SK-N-SH (cell line): ENCODE data around the gene CEP120. TPM values are rescaled to one million over a fixed set of nuclear protein-coding genes. Genes with fewer than 3 reads are reported as not detected.

Experiments used
- CTCF ChIA-PET: fragments of 300-600, 350-600 bp; formaldehyde crosslinking; extraction: SDS; loops from one replicate; lab custom pipeline; 2021; lab: Yijun Ruan, JAX
- POLR2A ChIA-PET: fragments of 350-600 bp; sonication (Branson Sonifier 250); formaldehyde crosslinking; extraction: SDS; loops from one replicate; lab custom pipeline; 2020; ENCODE audit warnings: antibody characterized with exemption, inconsistent platforms; lab: Yijun Ruan, JAX
- DNase-seq: peaks from one replicate; pipeline ENCODE4 v3.0.0; 2012
- H2AFZ ChIP-seq: fragments of 200-600 bp; sonication (generic); 2 replicates; pipeline ENCODE4 v1.8.1; 2016; ENCODE audit warnings: antibody characterized with exemption, mild to moderate bottlenecking, low read depth
- H3F3A ChIP-seq: fragments of 200-600 bp; sonication (generic); replicated peaks from 2 replicates; pipeline ENCODE3; 2016; ENCODE audit warnings: antibody characterized with exemption, mild to moderate bottlenecking; ENCODE audit not compliant: insufficient read depth
- H3K27ac ChIP-seq, 2 experiments: fragments of 200-500 bp in 1 of 2; fragments of 200-600 bp in 1 of 2; sonication (Bioruptor generic) in 1 of 2; sonication (generic), shearing (Covaris generic) in 1 of 2; 2 replicates each; pipeline versions ENCODE4 v1.5.1 to v1.6.1; 2014 to 2016; ENCODE audit warnings: low read depth in 2 of 2, inconsistent platforms in 1 of 2, low read length in 1 of 2, mild to moderate bottlenecking in 1 of 2, mixed read lengths in 1 of 2
- H3K27me3 ChIP-seq: fragments of 200-600 bp; sonication (generic), shearing (Covaris generic); 2 replicates; pipeline ENCODE4 v1.6.1; 2016; ENCODE audit warnings: mixed run types; ENCODE audit not compliant: insufficient read depth
- H3K36me3 ChIP-seq, 2 experiments: fragments of 200-500 bp in 1 of 2; fragments of 200-600 bp in 1 of 2; sonication (Bioruptor generic) in 1 of 2; sonication (generic) in 1 of 2; replicated peaks in 1 of 2; 2 replicates each; pipeline versions ENCODE3 to v1.5.1; 2014 to 2016; ENCODE audit warnings: low read length in 1 of 2, mild to moderate bottlenecking in 1 of 2; ENCODE audit not compliant: insufficient read depth in 2 of 2, control insufficient read depth in 1 of 2
- H3K4me1 ChIP-seq, 2 experiments: fragments of 200-500 bp in 1 of 2; fragments of 200-600 bp in 1 of 2; sonication (Bioruptor generic) in 1 of 2; sonication (generic), shearing (Covaris generic) in 1 of 2; 2 replicates each; pipeline versions ENCODE4 v1.5.1 to v1.6.1; 2014 to 2016; ENCODE audit warnings: low read depth in 1 of 2, low read length in 1 of 2, mixed run types in 1 of 2; ENCODE audit not compliant: insufficient read depth in 2 of 2, control insufficient read depth in 1 of 2
- H3K4me2 ChIP-seq: fragments of 200-600 bp; sonication (generic), shearing (Covaris generic); 2 replicates; pipeline ENCODE4 v1.6.1; 2017; ENCODE audit warnings: mixed run types
- H3K4me3 ChIP-seq, 2 experiments: fragments of 200-500 bp in 1 of 2; fragments of 200-600 bp in 1 of 2; sonication (Bioruptor generic) in 1 of 2; sonication (generic), shearing (Covaris generic) in 1 of 2; 2 replicates each; pipeline versions ENCODE4 v1.5.1 to v1.8.1; 2014 to 2016; ENCODE audit warnings: low read depth in 2 of 2, inconsistent platforms in 1 of 2, low read length in 1 of 2, mild to moderate bottlenecking in 1 of 2, mixed read lengths in 1 of 2, moderate library complexity in 1 of 2
- H3K79me2 ChIP-seq: fragments of 200-600 bp; sonication (generic); 2 replicates; pipeline ENCODE4 v1.8.1; 2017; ENCODE audit warnings: mild to moderate bottlenecking; ENCODE audit not compliant: insufficient read depth
- H3K9ac ChIP-seq: fragments of 200-600 bp; sonication (generic); 2 replicates; pipeline ENCODE4 v1.6.1; 2017; ENCODE audit warnings: mixed run types
- H3K9me2 ChIP-seq: fragments of 200-600 bp; sonication (generic); 2 replicates; pipeline ENCODE4 v1.6.1; 2017; ENCODE audit warnings: mixed run types
- H3K9me3 ChIP-seq: fragments of 200-600 bp; sonication (generic); 2 replicates; pipeline ENCODE4 v1.6.1; 2017; ENCODE audit warnings: mixed run types, mild to moderate bottlenecking, moderate library complexity
- H4K20me1 ChIP-seq: fragments of 200-600 bp; sonication (generic); 2 replicates; pipeline ENCODE4 v1.6.1; 2017; ENCODE audit warnings: mild to moderate bottlenecking, mixed run types; ENCODE audit not compliant: insufficient read depth
- CTCF ChIP-seq: fragments of 200-600 bp; sonication (generic); IDR thresholded peaks from 2 replicates; pipeline ENCODE4 v1.6.1; 2017; ENCODE audit warnings: antibody characterized with exemption, mild to moderate bottlenecking, moderate library complexity
- EP300 ChIP-seq, 2 experiments: IDR thresholded peaks; 2 replicates each; pipeline versions ENCODE4 v1.4.0 to v1.6.1; 2012; ENCODE audit warnings: borderline replicate concordance in 1 of 2, low read depth in 1 of 2, low read length in 1 of 2
- EZH2phosphoT487 ChIP-seq: fragments of 200-600 bp; sonication (generic); IDR thresholded peaks from 2 replicates; pipeline ENCODE4 v1.6.1; 2017; ENCODE audit warnings: low read depth, mixed run types, mild to moderate bottlenecking, antibody characterized with exemption, moderate library complexity, borderline replicate concordance
- FOSL2 ChIP-seq: IDR thresholded peaks from 2 replicates; pipeline ENCODE4 v1.4.0; 2012; ENCODE audit warnings: low read depth, mild to moderate bottlenecking, moderate library complexity, borderline replicate concordance
- GATA2 ChIP-seq: sonication (generic); formaldehyde crosslinking; IDR thresholded peaks from 2 replicates; pipeline ENCODE4 v1.5.0; 2020; ENCODE audit warnings: mild to moderate bottlenecking, missing genetic modification reagents
- IRF3 ChIP-seq: fragments of 150-350 bp; IDR thresholded peaks from 2 replicates; pipeline ENCODE4 v1.6.1; 2016; ENCODE audit warnings: mild to moderate bottlenecking, low read depth, low read length
- MEF2A ChIP-seq: IDR thresholded peaks from 2 replicates; pipeline ENCODE4 v1.4.0; 2012; ENCODE audit warnings: low read depth, borderline replicate concordance
- PBX3 ChIP-seq: IDR thresholded peaks from 2 replicates; pipeline ENCODE4; 2012
- POLR2AphosphoS5 ChIP-seq: IDR thresholded peaks from 2 replicates; pipeline ENCODE4 v1.6.1; 2012; ENCODE audit warnings: low read depth, low read length
- RCOR1 ChIP-seq: fragments of 150-350 bp; IDR thresholded peaks from 2 replicates; pipeline ENCODE4 v1.6.1; 2017; ENCODE audit warnings: antibody characterized with exemption, low read length
- RFX5 ChIP-seq: IDR thresholded peaks from 2 replicates; pipeline ENCODE4 v1.6.1; 2012; ENCODE audit warnings: mild to moderate bottlenecking, improper control_type of control experiment, low read length
- RXRA ChIP-seq: IDR thresholded peaks from 2 replicates; pipeline ENCODE4 v1.4.0; 2012; ENCODE audit warnings: low read depth, mild to moderate bottlenecking, borderline replicate concordance
- SIN3A ChIP-seq: IDR thresholded peaks from 2 replicates; pipeline ENCODE4 v1.6.1; 2012; ENCODE audit warnings: low read depth, mild to moderate bottlenecking, low read length, moderate library complexity, borderline replicate concordance
- TCF12 ChIP-seq: IDR thresholded peaks from 2 replicates; pipeline ENCODE4 v1.4.0; 2012
- USF2 ChIP-seq: fragments of 150-350 bp; IDR thresholded peaks from 2 replicates; pipeline ENCODE4 v1.6.1; 2017; ENCODE audit warnings: antibody characterized with exemption, low read length, low read depth, borderline replicate concordance
- ZBTB33 ChIP-seq: IDR thresholded peaks from 2 replicates; pipeline ENCODE4 v1.4.0; 2012; ENCODE audit warnings: low read depth, borderline replicate concordance
- WGBS: methylation state at CpG from one replicate; pipeline ENCODE4 v1.1.6; 2017; ENCODE audit warnings: low lambda C conversion rate; 5-methylcytosine and 5-hydroxymethylcytosine counted together
- polyA plus RNA-seq, 3 experiments: library from polyadenylated mRNA; depleted of rRNA; stranded (reverse); fragments of >200 nt; gene quantifications; 2 replicates each; pipeline ENCODE4 v1.2.3, GENCODE V29; 2012

Gene CEP120
- polyA plus RNA-seq, 1 of the 3 experiments (the other 2 are of a cell fraction) = 5.0 TPM

GRCh38 chr5:123391009-123391408 lies 32.2 kb downstream of the CEP120 start:
- H2AFZ ChIP-seq = no peak overlapping the region
- H3K9ac ChIP-seq = no peak overlapping the region
- POLR2A ChIA-PET = no interaction called here
- H3K4me3 ChIP-seq = no peak overlapping the region
- DNase-seq = no peak
- H3K9me3 ChIP-seq = no peaks in the 10 kb centered on the region
- no peaks in the 10 kb centered on the region for H3K4me1 ChIP-seq
- no peaks in the 10 kb centered on the region for H3F3A ChIP-seq
- TF ChIP-seq MEF2A (no peak), RCOR1 (no peak), ZBTB33 (no peak), EZH2phosphoT487 (no peak), RXRA (no peak), IRF3 (no peak), POLR2AphosphoS5 (no peak), USF2 (no peak), TCF12 (no peak)
- H3K4me2 ChIP-seq = no peak overlapping the region
- H4K20me1 ChIP-seq = no peaks in the 10 kb centered on the region
- H3K27ac ChIP-seq = no peak overlapping the region
- CTCF ChIA-PET = interaction anchor here (1.2 to 2.3 kb wide), 2 partner anchors 20 to 220 kb away, joined by 3 to 8 read pairs; no protein-coding TSS in a partner anchor
- H3K79me2 ChIP-seq = no peaks in the 10 kb centered on the region
- peaks cover 54 to 60% of the 10 kb centered on the region in 2 experiments for H3K36me3 ChIP-seq
- no peaks in the 10 kb centered on the region for H3K27me3 ChIP-seq
- WGBS = 100% methylated on average over 1 of the region's 1 CpG
- no peaks in the 10 kb centered on the region for H3K9me2 ChIP-seq

GRCh38 chr5:123389794-123390193 lies 33.4 kb downstream of the CEP120 start:
- peaks cover 61 to 68% of the 10 kb centered on the region in 2 experiments for H3K36me3 ChIP-seq
- H3K9ac ChIP-seq = no peak overlapping the region
- H2AFZ ChIP-seq = no peak overlapping the region
- no peaks in the 10 kb centered on the region for H3K79me2 ChIP-seq
- H3F3A ChIP-seq = no peaks in the 10 kb centered on the region
- H3K4me2 ChIP-seq = no peak overlapping the region
- no peak for DNase-seq
- no peaks in the 10 kb centered on the region for H4K20me1 ChIP-seq
- H3K4me1 ChIP-seq = no peaks in the 10 kb centered on the region
- no peak for TF ChIP-seq SIN3A
- no peak for TF ChIP-seq EP300 (IDR thresholded peaks at IDR 0.05; ENCODE audit: borderline replicate concordance in 1 of 2, low read depth in 1 of 2, low read length in 1 of 2)
- TF ChIP-seq TCF12 = no peak
- no peak for TF ChIP-seq RXRA
- TF ChIP-seq GATA2 = no peak
- TF ChIP-seq IRF3 = no peak
- TF ChIP-seq CTCF = no peak
- TF ChIP-seq MEF2A = no peak
- no peak for TF ChIP-seq PBX3
- no peak for TF ChIP-seq ZBTB33
- no peak for TF ChIP-seq RFX5
- no peak for TF ChIP-seq FOSL2
- H3K27me3 ChIP-seq = no peaks in the 10 kb centered on the region
- no peaks in the 10 kb centered on the region for H3K9me2 ChIP-seq
- CTCF ChIA-PET = interaction anchor here (1.2 to 2.3 kb wide), 2 partner anchors 18 to 221 kb away, joined by 3 to 8 read pairs; no protein-coding TSS in a partner anchor
- no peak overlapping the region for H3K27ac ChIP-seq
- H3K4me3 ChIP-seq = no peak overlapping the region
- no peaks in the 10 kb centered on the region for H3K9me3 ChIP-seq
- POLR2A ChIA-PET = no interaction called here
